GM12878 (cell line): Measurements from ENCODE around the gene NFIX. TPM values are rescaled to one million over a fixed set of nuclear protein-coding genes. Genes with fewer than 3 reads are reported as not detected.

Source experiments
- CBFB ChIP-seq: IDR thresholded peaks from 2 replicates; pipeline ENCODE4 v1.6.1; 2016; ENCODE audit warnings: antibody characterized with exemption, low read depth
- CBX5 ChIP-seq: sonication (generic); IDR thresholded peaks from 2 replicates; pipeline ENCODE4 v1.6.1; 2016; ENCODE audit warnings: low read depth, moderate library complexity, mild to moderate bottlenecking, inconsistent platforms
- CHD2 ChIP-seq: IDR thresholded peaks from 2 replicates; pipeline ENCODE4 v1.6.1; 2011; ENCODE audit warnings: low read depth, low read length, improper control_type of control experiment, borderline replicate concordance
- CHD4 ChIP-seq: fragments of 200-600 bp; sonication (generic); IDR thresholded peaks from 2 replicates; pipeline ENCODE4 v1.6.1; 2016; ENCODE audit warnings: mild to moderate bottlenecking
- CREB1 ChIP-seq: IDR thresholded peaks from 2 replicates; pipeline ENCODE4 v1.6.1; 2012; ENCODE audit warnings: low read depth, mild to moderate bottlenecking, inconsistent platforms
- ETV6 ChIP-seq, 2 experiments: fragments of 450-650 bp in 1 of 2; IDR thresholded peaks in 1 of 2; conservative IDR thresholded peaks in 1 of 2; 2 replicates each; pipeline ENCODE4 v1.6.1; 2014; ENCODE audit warnings: antibody characterized with exemption in 1 of 2, borderline replicate concordance in 1 of 2, low read depth in 1 of 2, mild to moderate bottlenecking in 1 of 2, moderate library complexity in 1 of 2
- GABPA ChIP-seq: IDR thresholded peaks from 2 replicates; pipeline ENCODE4 v1.6.1; 2014; ENCODE audit warnings: antibody characterized with exemption, low read depth, mild to moderate bottlenecking, inconsistent platforms
- GATAD2B ChIP-seq: fragments of 450-650 bp; conservative IDR thresholded peaks from 2 replicates; pipeline ENCODE4 v1.6.1; 2017; ENCODE audit warnings: low read depth, mild to moderate bottlenecking, moderate library complexity
- HDAC2 ChIP-seq: fragments of 200-600 bp; sonication (generic); IDR thresholded peaks from 2 replicates; pipeline ENCODE4 v1.6.1; 2017
- IKZF2 ChIP-seq, 2 experiments: fragments of 450-650 bp; IDR thresholded peaks; 2 replicates each; pipeline ENCODE4 v1.6.1; 2017; ENCODE audit warnings: mild to moderate bottlenecking in 2 of 2, moderate library complexity in 2 of 2
- JUNB ChIP-seq: IDR thresholded peaks from 2 replicates; pipeline ENCODE4 v1.6.1; 2016; ENCODE audit warnings: antibody characterized with exemption, mild to moderate bottlenecking
- KLF5 ChIP-seq: fragments of 450-650 bp; IDR thresholded peaks from 2 replicates; pipeline ENCODE4 v1.6.1; 2014; ENCODE audit warnings: mild to moderate bottlenecking; ENCODE audit not compliant: partially characterized antibody
- MYC ChIP-seq: IDR thresholded peaks from 2 replicates; pipeline ENCODE4 v1.6.1; 2011; ENCODE audit warnings: mild to moderate bottlenecking, low read length, moderate library complexity, inconsistent platforms; ENCODE audit not compliant: insufficient read depth, insufficient replicate concordance, insufficient read length, severe bottlenecking
- NFXL1 ChIP-seq: fragments of 450-650 bp; IDR thresholded peaks from 2 replicates; pipeline ENCODE4 v1.6.1; 2017; ENCODE audit warnings: antibody characterized with exemption, mild to moderate bottlenecking, borderline replicate concordance
- NR2C1 ChIP-seq: fragments of 450-650 bp; IDR thresholded peaks from 2 replicates; pipeline ENCODE4 v1.6.1; 2017; ENCODE audit warnings: antibody characterized with exemption, mild to moderate bottlenecking, moderate library complexity
- POLR2A ChIP-seq: IDR thresholded peaks from 2 replicates; pipeline ENCODE4 v1.6.1; 2011; ENCODE audit warnings: low read depth, mild to moderate bottlenecking, low read length
- RELA ChIP-seq: fragments of 450-650 bp; IDR thresholded peaks from 2 replicates; pipeline ENCODE4 v1.8.0; 2014; ENCODE audit warnings: borderline replicate concordance; ENCODE audit not compliant: partially characterized antibody
- SMAD5 ChIP-seq: IDR thresholded peaks from 2 replicates; pipeline ENCODE4 v1.6.1; 2016; ENCODE audit warnings: antibody characterized with exemption, low read depth
- SMC3 ChIP-seq: IDR thresholded peaks from 2 replicates; pipeline ENCODE4 v1.6.1; 2011; ENCODE audit warnings: low read length, improper control_type of control experiment, borderline replicate concordance
- TBL1XR1 ChIP-seq: IDR thresholded peaks from 2 replicates; pipeline ENCODE4 v1.6.1; 2012; ENCODE audit warnings: low read depth, low read length, improper control_type of control experiment
- YY1 ChIP-seq: IDR thresholded peaks from 2 replicates; pipeline ENCODE4 v1.6.1; 2011; ENCODE audit warnings: low read depth, mild to moderate bottlenecking, low read length
- ZNF622 ChIP-seq: fragments of 450-650 bp; IDR thresholded peaks from 2 replicates; pipeline ENCODE4 v1.6.1; 2017; ENCODE audit warnings: mild to moderate bottlenecking, inconsistent platforms
- polyA plus RNA-seq, 11 experiments: library from polyadenylated mRNA; depleted of rRNA in 4 of 11; unstranded in 6 of 11; stranded (reverse) in 5 of 11; fragments of >200 nt; fragmentation: Nextera tagmentation in 4 of 11; fragmentation: Illumina TruSeq in 1 of 11; extraction: Ambion mirVana in 4 of 11; extraction: Trizol in 1 of 11; gene quantifications; 1 replicate in 1 of 11; 2 replicates in 10 of 11; pipeline versions ENCODE4 v1.2.1 to v1.2.3, GENCODE V29; 2011 to 2016; ENCODE audit warnings: inconsistent platforms in 2 of 11, missing spikeins in 2 of 11, low read depth in 1 of 11
- total RNA-seq, 4 experiments: library from RNA; depleted of rRNA in 3 of 4; stranded (reverse); fragments of >200 nt in 3 of 4; fragmentation: Illumina TruSeq in 1 of 4; extraction: Trizol in 1 of 4; gene quantifications; 2 replicates each; pipeline versions ENCODE4 v1.2.1 to v1.2.3, GENCODE V29; 2013 to 2021
- TF ChIP-seq, protein P1 (sequence below): IDR thresholded peaks from 2 replicates; pipeline ENCODE4 v1.6.1; 2011; ENCODE audit warnings: borderline replicate concordance, low read depth, mild to moderate bottlenecking, moderate library complexity, low read length; ENCODE audit not compliant: insufficient read depth, poor library complexity, severe bottlenecking
- TF ChIP-seq, protein P2 (sequence below): fragments of 450-650 bp; conservative IDR thresholded peaks from 2 replicates; pipeline ENCODE4 v1.6.1; 2017; ENCODE audit warnings: mild to moderate bottlenecking, moderate library complexity
- TF ChIP-seq, protein P3 (sequence below): IDR thresholded peaks from 2 replicates; pipeline ENCODE4 v1.6.1; 2011; ENCODE audit warnings: borderline replicate concordance, low read depth, mild to moderate bottlenecking, moderate library complexity, mixed read lengths, low read length; ENCODE audit not compliant: insufficient read depth; ENCODE audit errors: extremely low read length
- TF ChIP-seq, protein P4 (sequence below): fragments of 450-650 bp; IDR thresholded peaks from 2 replicates; pipeline ENCODE4 v1.6.1; 2018; ENCODE audit warnings: borderline replicate concordance, mild to moderate bottlenecking; ENCODE audit not compliant: partially characterized antibody

Gene NFIX
- total and polyA plus RNA-seq, 10 of the 15 experiments (the other 5 are each of a cell fraction or from before 2014, with no cell fraction given), result 0.02 to 2.2 (median 0.28) TPM

DNA sequence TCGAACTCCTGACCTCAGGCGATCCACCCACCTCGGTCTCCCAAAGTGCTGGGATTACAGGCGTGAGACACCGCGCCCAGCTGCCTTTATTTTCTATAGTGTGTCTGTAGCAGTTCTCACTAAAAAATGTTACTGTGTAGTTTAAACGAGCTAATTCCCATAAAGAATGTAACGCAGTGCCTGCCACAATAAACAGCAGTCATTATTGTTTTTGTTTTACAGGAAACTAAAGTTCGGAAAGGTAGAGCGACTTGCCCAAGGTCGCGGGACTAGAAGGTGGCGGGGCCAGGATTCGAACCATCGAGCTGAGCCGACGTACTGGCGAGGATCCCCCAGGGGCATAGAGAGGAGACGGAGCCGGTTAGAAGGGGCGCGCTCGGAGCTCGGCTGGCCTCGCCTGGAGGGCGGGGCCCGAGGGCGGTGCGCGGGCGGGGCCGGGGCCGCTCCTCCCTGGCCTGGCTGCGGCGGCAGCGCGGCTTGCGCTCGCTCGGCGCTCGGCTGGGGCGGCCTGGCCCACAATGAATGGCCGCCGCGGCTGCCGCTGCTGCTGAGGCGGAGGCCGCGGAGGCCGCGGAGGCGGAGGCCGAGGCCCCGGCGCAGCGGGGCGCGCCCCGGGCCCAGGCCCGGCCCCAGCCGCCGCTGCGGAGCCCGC is 122.6 kb downstream of the NFIX start, which contains the start of gene NACC1 (continued):
- TF ChIP-seq, protein P1, sequence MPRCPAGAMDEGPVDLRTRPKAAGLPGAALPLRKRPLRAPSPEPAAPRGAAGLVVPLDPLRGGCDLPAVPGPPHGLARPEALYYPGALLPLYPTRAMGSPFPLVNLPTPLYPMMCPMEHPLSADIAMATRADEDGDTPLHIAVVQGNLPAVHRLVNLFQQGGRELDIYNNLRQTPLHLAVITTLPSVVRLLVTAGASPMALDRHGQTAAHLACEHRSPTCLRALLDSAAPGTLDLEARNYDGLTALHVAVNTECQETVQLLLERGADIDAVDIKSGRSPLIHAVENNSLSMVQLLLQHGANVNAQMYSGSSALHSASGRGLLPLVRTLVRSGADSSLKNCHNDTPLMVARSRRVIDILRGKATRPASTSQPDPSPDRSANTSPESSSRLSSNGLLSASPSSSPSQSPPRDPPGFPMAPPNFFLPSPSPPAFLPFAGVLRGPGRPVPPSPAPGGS, result no peak
- TF ChIP-seq, protein P2, sequence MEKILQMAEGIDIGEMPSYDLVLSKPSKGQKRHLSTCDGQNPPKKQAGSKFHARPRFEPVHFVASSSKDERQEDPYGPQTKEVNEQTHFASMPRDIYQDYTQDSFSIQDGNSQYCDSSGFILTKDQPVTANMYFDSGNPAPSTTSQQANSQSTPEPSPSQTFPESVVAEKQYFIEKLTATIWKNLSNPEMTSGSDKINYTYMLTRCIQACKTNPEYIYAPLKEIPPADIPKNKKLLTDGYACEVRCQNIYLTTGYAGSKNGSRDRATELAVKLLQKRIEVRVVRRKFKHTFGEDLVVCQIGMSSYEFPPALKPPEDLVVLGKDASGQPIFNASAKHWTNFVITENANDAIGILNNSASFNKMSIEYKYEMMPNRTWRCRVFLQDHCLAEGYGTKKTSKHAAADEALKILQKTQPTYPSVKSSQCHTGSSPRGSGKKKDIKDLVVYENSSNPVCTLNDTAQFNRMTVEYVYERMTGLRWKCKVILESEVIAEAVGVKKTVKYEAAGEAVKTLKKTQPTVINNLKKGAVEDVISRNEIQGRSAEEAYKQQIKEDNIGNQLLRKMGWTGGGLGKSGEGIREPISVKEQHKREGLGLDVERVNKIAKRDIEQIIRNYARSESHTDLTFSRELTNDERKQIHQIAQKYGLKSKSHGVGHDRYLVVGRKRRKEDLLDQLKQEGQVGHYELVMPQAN, result no peak; the same call in 1 of the 2 replicates
- peak; percentile 33; the same call in 1 of the 2 replicates for TF ChIP-seq NR2C1
- TF ChIP-seq POLR2A, result peak; percentile 66
- TF ChIP-seq SMC3, result no peak
- TF ChIP-seq GABPA, result no peak
- TF ChIP-seq CBX5, result no peak
- no peak for TF ChIP-seq JUNB
- no peak for TF ChIP-seq MYC
- TF ChIP-seq CBFB, result no peak
- TF ChIP-seq, protein P3, sequence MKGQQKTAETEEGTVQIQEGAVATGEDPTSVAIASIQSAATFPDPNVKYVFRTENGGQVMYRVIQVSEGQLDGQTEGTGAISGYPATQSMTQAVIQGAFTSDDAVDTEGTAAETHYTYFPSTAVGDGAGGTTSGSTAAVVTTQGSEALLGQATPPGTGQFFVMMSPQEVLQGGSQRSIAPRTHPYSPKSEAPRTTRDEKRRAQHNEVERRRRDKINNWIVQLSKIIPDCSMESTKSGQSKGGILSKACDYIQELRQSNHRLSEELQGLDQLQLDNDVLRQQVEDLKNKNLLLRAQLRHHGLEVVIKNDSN, result no peak
- no peak for TF ChIP-seq SMAD5
- no peak for TF ChIP-seq HDAC2
- TF ChIP-seq KLF5, result no peak
- TF ChIP-seq CREB1, result no peak
- no peak for TF ChIP-seq ETV6 (conservative IDR thresholded peaks at IDR 0.05 in 1 of 2, IDR thresholded peaks at IDR 0.05 in 1 of 2; ENCODE audit: borderline replicate concordance in 1 of 2, low read depth in 1 of 2)
- no peak for TF ChIP-seq CHD2
- TF ChIP-seq TBL1XR1, result no peak
- TF ChIP-seq, protein P4, sequence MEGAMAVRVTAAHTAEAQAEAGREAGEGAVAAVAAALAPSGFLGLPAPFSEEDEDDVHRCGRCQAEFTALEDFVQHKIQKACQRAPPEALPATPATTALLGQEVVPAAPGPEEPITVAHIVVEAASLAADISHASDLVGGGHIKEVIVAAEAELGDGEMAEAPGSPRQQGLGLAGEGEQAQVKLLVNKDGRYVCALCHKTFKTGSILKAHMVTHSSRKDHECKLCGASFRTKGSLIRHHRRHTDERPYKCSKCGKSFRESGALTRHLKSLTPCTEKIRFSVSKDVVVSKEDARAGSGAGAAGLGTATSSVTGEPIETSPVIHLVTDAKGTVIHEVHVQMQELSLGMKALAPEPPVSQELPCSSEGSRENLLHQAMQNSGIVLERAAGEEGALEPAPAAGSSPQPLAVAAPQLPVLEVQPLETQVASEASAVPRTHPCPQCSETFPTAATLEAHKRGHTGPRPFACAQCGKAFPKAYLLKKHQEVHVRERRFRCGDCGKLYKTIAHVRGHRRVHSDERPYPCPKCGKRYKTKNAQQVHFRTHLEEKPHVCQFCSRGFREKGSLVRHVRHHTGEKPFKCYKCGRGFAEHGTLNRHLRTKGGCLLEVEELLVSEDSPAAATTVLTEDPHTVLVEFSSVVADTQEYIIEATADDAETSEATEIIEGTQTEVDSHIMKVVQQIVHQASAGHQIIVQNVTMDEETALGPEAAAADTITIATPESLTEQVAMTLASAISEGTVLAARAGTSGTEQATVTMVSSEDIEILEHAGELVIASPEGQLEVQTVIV, result no peak
- no peak for TF ChIP-seq NFXL1
- no peak for TF ChIP-seq ZNF622
- TF ChIP-seq IKZF2 (IDR thresholded peaks at IDR 0.05), result no peak; a peak in 1 of 4 replicates
- no peak for TF ChIP-seq GATAD2B
- no peak for TF ChIP-seq RELA
- TF ChIP-seq CHD4, result no peak
- TF ChIP-seq YY1, result peak; percentile 94
